ENCODE data around the gene LPCAT2.

Gene LPCAT2

DNA sequence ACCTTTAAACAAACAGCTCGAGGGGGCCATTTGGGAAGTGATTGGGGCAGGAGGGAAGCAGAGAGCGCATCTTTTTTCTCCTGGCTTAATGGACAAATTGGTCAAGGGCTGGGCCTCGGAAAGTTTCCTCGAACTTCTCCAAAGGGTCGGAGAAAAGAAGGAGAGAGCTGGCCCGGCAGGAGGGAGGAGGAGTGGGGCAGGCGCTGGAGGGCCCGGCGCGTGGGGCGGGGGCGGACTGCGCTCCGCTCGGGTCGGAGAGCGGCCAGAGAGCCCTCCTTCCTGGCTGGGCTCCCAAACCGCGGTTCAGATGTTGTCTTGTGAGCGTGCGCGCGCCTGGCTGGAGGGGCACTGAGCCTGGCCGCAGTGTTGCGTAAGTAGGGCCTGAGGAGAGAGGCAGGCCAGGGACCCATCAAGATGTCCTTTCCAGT lies 28.6 kb upstream of the LPCAT2 start:
- no peak for DNase-seq

- DNase-seq = no peak
Observed at GRCh38 chr16:55481023-55481422, 27.8 kb upstream of the LPCAT2 start.

- no peak for DNase-seq
Observed at GRCh38 chr16:55482056-55482455, 26.8 kb upstream of the LPCAT2 start.

DNA sequence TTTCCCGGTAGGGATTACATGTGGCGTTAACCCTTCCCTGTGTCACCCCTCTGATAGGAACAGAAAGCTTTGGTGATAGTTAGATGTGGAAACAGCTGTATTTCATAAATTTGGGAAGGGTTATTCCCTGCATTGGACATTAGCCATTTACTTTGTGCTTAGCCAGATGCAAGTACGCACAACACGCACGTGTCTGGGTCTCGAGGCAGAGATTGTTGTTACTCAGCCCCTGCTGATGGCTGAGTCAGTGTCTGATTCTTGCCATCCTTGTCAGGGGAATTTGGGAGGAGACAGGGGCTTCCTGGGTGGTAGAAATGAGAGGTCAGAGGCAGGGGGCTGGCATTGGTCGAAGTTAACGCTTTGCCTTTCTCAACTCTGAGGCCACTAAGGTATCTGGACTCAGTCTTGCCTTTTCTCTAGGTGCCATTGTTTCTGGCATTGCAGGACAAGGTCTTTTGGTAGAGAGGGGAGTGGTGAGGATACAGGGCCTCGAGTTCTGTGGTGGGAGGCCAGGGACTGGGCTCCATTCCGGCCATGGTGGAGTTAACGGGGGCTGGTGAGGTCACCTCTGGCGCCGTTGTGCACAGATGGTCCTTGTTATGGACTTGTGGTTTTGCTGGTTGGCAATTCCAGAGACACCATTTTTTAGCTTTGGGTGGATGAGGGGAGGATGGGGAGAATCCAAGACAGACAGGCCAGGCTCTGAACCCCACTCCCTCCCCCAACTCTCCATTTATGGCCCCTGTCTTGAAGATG lies 21.6 kb upstream of the LPCAT2 start:
- no peak for DNase-seq

- DNase-seq = no peak
Observed at GRCh38 chr16:55488306-55488705, 20.6 kb upstream of the LPCAT2 start.

DNA sequence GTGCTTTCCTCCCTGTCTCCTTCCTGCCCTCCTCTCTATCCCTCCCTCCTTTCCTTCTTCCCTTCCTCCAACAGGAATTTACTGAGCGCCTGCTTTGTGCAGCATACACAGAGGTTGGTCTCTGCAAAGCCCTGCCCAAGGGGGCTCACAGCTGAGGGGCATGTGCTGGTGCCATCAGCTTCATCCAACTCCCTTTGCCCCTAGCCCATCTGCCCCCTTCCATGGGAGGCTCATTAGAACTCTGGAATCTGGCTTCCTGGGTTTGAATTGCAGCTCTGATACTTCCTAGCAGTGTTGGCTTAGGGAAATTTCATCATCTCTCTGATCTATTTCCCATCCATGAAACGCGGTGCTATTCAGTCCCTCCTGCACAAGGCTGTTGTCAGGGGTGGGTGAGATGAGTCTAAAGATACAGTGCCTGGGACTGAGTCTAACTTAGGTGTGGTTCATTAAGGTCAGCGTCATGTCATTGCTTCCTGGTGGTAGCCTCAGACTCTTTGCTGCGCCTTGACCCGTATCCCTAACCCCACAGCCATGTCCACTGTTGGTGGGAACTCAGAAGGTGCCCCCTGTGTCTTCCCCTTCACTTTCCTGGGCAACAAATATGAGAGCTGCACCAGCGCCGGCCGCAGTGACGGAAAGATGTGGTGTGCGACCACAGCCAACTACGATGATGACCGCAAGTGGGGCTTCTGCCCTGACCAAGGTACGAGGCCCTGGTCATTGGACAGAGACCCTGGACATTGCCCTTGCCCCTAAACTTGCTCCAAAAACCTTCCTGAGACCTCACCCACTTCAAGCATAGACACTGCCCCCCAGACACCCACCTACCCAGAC lies 19.5 kb upstream of the LPCAT2 start:
- no peak for DNase-seq

DNA sequence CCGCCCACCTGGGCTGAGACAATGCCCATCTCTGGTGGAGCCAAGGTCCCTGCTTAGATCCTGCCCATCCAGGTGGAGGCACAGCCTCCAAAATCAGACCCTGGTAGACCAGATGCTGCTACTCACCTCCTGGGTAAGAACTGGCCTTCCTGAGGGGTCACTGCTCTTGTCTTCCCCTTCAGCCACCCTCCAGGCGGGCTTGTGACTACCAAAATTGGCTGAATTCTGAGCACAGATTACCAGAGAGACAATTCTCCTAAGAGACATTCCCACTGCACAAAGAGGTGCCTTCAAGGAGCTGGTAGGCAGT lies 19.0 kb upstream of the LPCAT2 start:
- no peak for DNase-seq

DNA sequence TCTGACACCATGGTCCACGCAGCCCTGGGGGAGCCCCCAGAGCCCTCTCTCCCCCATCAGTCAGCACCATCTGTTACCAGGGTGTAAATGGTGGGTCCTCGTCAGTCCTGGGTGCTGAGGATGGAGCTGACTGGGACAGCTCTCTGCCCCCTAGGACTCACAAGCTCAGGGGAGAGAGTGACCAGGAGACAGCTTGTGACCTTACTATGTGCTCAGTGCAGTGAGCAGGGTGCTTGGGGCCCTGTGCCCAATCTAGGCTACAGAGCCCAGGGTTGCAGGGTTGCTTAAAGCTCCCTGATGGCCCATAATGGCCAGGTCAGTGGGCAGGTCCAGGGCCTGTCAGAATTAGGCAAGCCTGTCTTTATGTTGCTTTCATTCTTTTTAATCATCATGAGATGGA lies 18.6 kb upstream of the LPCAT2 start:
- DNase-seq = no peak

- no peak for DNase-seq
Observed at GRCh38 chr16:55491691-55492090, 17.2 kb upstream of the LPCAT2 start.

GRCh38 chr16:55492756-55493380 lies 16.0 kb upstream of the LPCAT2 start:
- no peak for DNase-seq

DNA sequence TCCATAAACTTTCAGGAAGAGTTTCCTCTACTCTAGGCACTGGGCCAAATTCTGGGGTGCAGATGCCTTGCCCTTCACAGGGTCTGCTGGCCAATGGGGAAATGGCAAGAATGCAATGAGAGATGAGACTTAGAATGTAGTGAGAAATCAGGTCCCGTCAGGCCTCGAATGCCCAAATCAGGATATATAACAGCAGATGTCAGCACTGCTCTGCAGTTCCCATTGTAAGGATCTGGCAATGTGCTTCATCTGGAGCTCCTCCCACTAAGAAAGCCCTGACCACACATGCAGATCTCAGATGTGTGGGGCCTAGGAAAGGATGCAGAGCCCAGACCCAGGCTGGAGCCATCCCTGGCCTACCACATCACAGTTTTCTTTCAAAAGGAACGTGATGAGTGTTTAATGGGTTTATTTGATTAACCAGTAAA lies 13.9 kb upstream of the LPCAT2 start:
- no peak for DNase-seq

GRCh38 chr16:55495616-55496289 lies 13.1 kb upstream of the LPCAT2 start:
- no peak for DNase-seq

- DNase-seq = no peak
Observed at GRCh38 chr16:55496509-55497145, 12.2 kb upstream of the LPCAT2 start.

GRCh38 chr16:55497558-55497957 lies 11.3 kb upstream of the LPCAT2 start:
- DNase-seq = no peak

GRCh38 chr16:55498101-55498500 lies 10.8 kb upstream of the LPCAT2 start:
- DNase-seq = no peak

DNA sequence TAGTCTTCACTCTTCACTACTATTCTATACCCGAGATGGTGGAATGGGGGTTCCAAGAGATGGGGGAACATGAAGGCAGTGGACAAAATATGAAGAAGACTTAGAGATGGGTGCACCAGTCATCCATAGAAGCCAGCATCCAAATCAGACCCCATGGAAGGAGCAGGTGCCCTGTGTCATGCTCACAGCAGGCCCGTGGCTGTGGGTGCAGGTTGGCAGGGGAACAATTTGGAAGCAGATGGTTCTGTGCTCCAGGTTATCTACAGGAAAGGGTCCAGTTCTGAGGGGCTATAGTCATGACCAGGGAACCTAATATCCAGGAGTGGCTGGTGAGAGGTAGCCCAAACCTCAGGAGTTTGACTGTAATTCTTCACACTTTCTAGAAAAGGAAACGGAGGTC lies 9.6 kb upstream of the LPCAT2 start:
- no peak for DNase-seq

DNA sequence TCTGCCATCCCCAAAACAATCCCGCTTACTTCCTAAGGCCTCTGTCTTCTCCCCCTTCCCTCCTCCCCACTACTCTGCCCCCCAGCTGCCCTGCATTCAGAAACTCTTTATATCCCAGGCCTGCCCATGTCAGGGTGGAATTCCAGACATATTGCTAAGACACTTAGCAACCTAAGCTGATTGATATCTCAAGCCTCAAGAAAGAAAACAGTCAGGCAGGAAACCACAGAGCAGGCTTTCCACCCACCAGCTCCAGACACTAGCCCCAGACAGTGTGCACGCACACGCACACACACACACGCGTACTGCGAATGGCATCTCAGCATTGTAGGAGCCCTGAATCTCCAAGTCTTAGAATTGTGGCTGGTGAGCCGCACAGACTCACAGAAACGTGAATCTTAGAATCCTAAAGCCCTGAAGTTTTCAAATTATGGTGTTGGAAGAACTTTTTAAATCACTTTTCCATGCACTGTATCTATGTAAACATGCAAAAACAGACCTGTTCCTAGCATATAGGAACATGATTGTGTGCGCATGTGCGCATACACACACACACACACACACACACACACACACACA lies 8.8 kb upstream of the LPCAT2 start:
- DNase-seq = peak; percentile 26

DNA sequence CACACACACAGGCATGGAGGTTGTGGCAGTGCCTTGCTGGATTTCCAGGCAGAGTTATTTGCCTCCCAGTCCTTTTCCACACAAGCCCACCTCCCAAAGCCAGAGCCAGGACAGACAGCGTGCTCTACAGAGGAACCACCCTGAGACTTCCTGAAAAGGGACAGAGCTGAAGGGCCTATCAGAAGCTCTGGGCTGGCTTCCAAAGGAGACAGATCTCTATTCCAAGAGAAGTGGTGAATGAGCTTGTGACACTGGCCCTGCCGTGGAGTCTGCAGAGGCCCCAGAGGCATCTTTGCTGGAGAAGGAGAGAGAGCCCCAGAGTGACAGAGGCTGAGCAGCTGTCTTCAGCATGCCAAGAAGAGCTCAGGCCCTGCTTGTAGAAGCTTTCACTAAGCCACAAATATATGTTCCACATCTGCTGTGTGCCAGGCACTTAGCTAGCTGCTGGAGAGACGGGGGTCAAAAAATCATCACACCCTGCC lies 8.3 kb upstream of the LPCAT2 start:
- DNase-seq = no peak

DNA sequence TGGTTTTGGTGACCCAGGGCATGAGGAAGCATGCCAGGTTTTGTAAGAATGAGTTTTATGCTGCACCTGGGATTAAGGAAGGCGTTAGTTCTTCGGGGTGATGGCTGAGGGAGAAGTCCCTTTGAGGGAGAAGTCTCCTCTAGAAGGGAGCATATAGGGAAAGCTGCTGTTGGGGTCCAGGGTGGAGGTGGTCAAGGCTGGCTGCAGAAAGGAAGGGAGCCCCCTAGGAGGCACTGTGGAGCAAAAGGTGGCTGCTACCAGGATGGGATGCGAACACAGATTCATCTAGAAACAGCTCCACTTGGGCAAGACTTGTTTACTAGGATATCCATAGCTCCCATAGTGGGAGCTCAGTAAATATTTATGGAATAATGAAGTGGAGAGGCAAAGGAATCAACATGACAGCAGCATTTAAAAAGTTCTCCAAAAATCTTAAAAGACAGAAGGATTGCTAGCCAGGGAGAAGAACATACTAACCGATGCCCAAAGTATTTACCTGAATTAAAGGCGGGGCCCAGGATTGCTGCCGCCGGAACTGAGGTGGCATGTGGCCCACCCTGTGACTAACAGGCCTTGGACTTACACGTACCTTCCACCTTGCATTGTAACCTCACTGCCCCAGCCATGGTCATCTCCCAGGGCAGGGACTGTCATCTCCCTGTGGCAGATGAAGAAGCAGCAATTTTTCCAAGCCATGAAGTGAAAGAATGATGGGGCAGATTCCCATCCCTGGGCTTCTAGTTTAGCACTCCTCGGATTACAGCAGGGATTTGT lies 7.1 kb upstream of the LPCAT2 start:
- DNase-seq = no peak

GRCh38 chr16:55502801-55503366 lies 6.0 kb upstream of the LPCAT2 start:
- DNase-seq = no peak
